ENCODE data around the gene TRAF4.
"Not testable (repeated sequence)": the region's sequence is repeated elsewhere in the genome, so short reads cannot be mapped to it uniquely, and the experiment has no call there.

Gene TRAF4

GRCh38 chr17:28763804-28764266 lies 20.0 kb downstream of the TRAF4 start (continued):
- TF ChIP-seq TOX (CRISPR knock-in tag; IDR thresholded peaks at IDR 0.05; ENCODE audit: borderline replicate concordance) (no peak), POU6F1 (CRISPR knock-in tag; IDR thresholded peaks at IDR 0.05; ENCODE audit: borderline replicate concordance, low read depth) (no peak)

GRCh38 chr17:28765038-28765437 lies 21.2 kb downstream of the TRAF4 start:
- ATAC-seq = no peak
- TF ChIP-seq PPARA (CRISPR knock-in tag; IDR thresholded peaks at IDR 0.05; ENCODE audit: borderline replicate concordance) (no peak), CSRNP3 (CRISPR knock-in tag; IDR thresholded peaks at IDR 0.05) (no peak), POU6F1 (CRISPR knock-in tag; IDR thresholded peaks at IDR 0.05; ENCODE audit: borderline replicate concordance, low read depth) (no peak), ZFP30 (CRISPR knock-in tag; IDR thresholded peaks at IDR 0.05) (no peak), BACH2 (CRISPR knock-in tag; IDR thresholded peaks at IDR 0.05; ENCODE audit: borderline replicate concordance) (no peak), ISL1 (CRISPR knock-in tag; IDR thresholded peaks at IDR 0.05) (no peak)
- TF ChIP-seq, protein P1, sequence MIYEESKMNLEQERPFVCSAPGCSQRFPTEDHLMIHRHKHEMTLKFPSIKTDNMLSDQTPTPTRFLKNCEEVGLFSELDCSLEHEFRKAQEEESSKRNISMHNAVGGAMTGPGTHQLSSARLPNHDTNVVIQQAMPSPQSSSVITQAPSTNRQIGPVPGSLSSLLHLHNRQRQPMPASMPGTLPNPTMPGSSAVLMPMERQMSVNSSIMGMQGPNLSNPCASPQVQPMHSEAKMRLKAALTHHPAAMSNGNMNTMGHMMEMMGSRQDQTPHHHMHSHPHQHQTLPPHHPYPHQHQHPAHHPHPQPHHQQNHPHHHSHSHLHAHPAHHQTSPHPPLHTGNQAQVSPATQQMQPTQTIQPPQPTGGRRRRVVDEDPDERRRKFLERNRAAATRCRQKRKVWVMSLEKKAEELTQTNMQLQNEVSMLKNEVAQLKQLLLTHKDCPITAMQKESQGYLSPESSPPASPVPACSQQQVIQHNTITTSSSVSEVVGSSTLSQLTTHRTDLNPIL (CRISPR knock-in tag; IDR thresholded peaks at IDR 0.05; ENCODE audit: low read depth) = no peak

DNA sequence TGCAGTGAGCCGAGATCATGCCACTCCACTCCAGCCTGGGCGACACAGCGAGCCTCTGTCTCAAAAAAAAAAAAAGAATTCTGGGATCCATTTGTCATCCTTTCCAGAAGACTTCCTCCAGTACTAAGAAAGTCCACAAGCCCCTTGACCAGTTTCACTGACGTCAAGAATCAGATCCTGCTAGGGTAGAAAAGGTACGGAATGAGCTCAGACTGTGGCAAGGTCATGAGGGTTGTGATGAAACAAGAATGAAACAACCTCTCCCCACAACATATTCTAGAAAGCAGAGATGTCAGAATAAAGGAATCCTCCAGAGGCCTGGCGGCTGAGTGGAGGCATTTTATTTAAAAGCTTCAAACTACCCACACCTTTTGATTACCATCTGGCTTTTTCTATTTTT lies 29.9 kb downstream of the TRAF4 start:
- ATAC-seq = no peak
- no peak for TF ChIP-seq ZNF565 (CRISPR knock-in tag; conservative IDR thresholded peaks at IDR 0.05; ENCODE audit: low read depth)

DNA sequence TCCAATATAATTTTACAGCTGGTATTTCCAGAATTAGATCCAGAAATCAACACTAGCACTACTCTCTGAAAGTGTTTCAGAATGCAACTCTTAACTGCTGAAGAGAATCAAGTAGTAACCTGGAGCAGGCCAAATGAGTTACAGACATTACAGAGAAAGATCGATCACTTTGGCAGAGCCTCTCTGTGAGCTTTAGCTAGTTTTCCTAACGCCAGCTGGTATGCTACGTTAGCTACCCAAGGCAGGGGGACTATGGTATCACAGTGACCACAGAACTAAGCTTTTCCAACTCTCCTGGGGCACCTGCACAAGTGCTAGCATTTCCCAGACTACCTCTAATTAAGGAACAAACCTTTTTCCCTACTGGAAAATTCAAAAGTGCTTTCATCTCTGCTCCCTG lies 30.4 kb downstream of the TRAF4 start:
- no peak for ATAC-seq
- TF ChIP-seq, protein P1 (CRISPR knock-in tag; IDR thresholded peaks at IDR 0.05; ENCODE audit: low read depth) = no peak
- no peak for TF ChIP-seq BACH2 (CRISPR knock-in tag; IDR thresholded peaks at IDR 0.05; ENCODE audit: borderline replicate concordance)
- TF ChIP-seq RARB (CRISPR knock-in tag; IDR thresholded peaks at IDR 0.05) = no peak
- no peak for TF ChIP-seq CSDC2 (CRISPR knock-in tag; IDR thresholded peaks at IDR 0.05)
- TF ChIP-seq ZC3H10 (CRISPR knock-in tag; IDR thresholded peaks at IDR 0.05) = no peak
- TF ChIP-seq TCF4 (CRISPR knock-in tag; IDR thresholded peaks at IDR 0.05; ENCODE audit: borderline replicate concordance) = no peak

- ATAC-seq = no peak
- no peak for TF ChIP-seq TCF4 (CRISPR knock-in tag; IDR thresholded peaks at IDR 0.05; ENCODE audit: borderline replicate concordance)
- TF ChIP-seq ZFP30 (CRISPR knock-in tag; IDR thresholded peaks at IDR 0.05) = no peak
- no peak for TF ChIP-seq POU6F1 (CRISPR knock-in tag; IDR thresholded peaks at IDR 0.05; ENCODE audit: borderline replicate concordance, low read depth)
- no peak for TF ChIP-seq GLIS3 (CRISPR knock-in tag; IDR thresholded peaks at IDR 0.05)
- no peak for TF ChIP-seq PPARA (CRISPR knock-in tag; IDR thresholded peaks at IDR 0.05; ENCODE audit: borderline replicate concordance)
- no peak for TF ChIP-seq BACH2 (CRISPR knock-in tag; IDR thresholded peaks at IDR 0.05; ENCODE audit: borderline replicate concordance)
- TF ChIP-seq ZNF565 (CRISPR knock-in tag; conservative IDR thresholded peaks at IDR 0.05; ENCODE audit: low read depth) = no peak
- TF ChIP-seq ARNTL (CRISPR knock-in tag; IDR thresholded peaks at IDR 0.05; ENCODE audit: borderline replicate concordance, low read depth) = no peak
- no peak for TF ChIP-seq ESRRG (CRISPR knock-in tag; IDR thresholded peaks at IDR 0.05)
- no peak for TF ChIP-seq CSRNP3 (CRISPR knock-in tag; IDR thresholded peaks at IDR 0.05)
- no peak for TF ChIP-seq OSR1 (CRISPR knock-in tag; IDR thresholded peaks at IDR 0.05)
- TF ChIP-seq CSDC2 (CRISPR knock-in tag; IDR thresholded peaks at IDR 0.05) = no peak
- no peak for TF ChIP-seq ZC3H10 (CRISPR knock-in tag; IDR thresholded peaks at IDR 0.05)
- no peak for TF ChIP-seq TSHZ2 (CRISPR knock-in tag; IDR thresholded peaks at IDR 0.05)
These were observed 33.4 kb downstream of the TRAF4 start for GRCh38 chr17:28777178-28777577.

DNA sequence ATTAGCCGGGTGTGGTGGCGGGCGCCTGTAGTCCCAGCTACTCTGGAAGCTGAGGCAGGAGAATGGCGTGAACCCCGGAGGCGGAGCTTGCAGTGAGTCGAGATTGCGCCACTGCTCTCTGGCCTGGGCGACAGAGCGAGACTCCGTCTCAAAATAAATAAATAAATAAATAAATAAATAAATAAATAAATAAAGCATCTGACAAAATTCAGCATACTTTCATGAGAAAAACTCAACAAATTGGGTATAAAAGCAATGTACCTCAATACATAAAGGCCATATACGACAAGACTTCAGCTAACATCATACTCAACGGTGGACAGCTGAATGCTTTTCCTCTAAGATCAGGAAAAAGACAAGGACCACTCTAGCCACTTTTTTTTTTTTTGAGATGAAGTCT lies 35.8 kb downstream of the TRAF4 start:
- not testable (repeated sequence) for ATAC-seq
